ENCODE results near the gene MAP3K4.

The MAP3K4 gene

DNA sequence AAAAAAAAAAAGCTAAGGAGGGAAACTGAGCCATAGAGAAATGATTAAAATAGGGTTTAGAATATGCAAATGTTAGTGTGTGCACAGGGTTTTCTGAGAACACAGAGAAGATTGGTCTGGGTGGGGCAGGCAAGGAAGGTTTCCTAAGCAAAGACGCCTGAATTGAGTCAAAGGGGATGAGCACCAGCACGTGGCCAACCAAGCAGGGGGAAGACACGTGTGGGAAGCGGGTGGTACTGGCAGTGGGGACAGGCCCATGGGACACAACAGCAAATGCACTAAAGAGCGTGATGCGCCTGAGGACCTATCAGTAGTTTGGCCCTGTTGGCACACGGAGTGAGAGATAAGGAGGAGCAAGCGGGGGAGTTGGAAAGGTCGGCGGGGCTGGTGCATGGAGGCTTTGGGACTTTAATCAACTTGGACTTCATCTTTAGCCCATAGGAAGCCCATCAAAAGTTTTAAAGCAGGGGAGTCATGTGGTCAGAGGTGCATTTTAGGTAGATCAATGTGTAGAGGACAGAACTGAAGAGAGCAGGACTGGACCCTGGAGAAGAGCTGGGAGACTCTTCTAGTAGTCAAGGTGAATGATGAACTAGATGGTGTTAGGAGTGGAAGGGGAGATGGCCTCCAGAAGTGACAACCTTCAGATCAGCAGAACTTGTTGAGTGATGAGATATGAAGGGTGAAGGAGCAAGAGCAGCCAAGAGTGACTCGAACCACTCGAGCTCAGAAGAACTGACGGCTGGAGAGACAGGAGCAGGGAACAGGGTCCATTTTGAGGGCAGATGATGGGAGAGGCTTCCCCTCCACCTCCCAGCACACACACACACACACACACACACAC, 40.2 kb upstream of the MAP3K4 start:
- no peak for DNase-seq
- Histone ChIP-seq H3K4me3 (ENCODE audit: low read depth, low read length) (no peak overlapping the region), H3K27me3 (no peaks in the 10 kb centered on the region; the same call in 1 of the 2 replicates), H3K9me3 (no peaks in the 10 kb centered on the region), H3K4me1 (no peaks in the 10 kb centered on the region), H3K36me3 (no peaks in the 10 kb centered on the region)
- TF ChIP-seq, protein P1, sequence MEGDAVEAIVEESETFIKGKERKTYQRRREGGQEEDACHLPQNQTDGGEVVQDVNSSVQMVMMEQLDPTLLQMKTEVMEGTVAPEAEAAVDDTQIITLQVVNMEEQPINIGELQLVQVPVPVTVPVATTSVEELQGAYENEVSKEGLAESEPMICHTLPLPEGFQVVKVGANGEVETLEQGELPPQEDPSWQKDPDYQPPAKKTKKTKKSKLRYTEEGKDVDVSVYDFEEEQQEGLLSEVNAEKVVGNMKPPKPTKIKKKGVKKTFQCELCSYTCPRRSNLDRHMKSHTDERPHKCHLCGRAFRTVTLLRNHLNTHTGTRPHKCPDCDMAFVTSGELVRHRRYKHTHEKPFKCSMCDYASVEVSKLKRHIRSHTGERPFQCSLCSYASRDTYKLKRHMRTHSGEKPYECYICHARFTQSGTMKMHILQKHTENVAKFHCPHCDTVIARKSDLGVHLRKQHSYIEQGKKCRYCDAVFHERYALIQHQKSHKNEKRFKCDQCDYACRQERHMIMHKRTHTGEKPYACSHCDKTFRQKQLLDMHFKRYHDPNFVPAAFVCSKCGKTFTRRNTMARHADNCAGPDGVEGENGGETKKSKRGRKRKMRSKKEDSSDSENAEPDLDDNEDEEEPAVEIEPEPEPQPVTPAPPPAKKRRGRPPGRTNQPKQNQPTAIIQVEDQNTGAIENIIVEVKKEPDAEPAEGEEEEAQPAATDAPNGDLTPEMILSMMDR (IDR thresholded peaks at IDR 0.05; ENCODE audit: low read depth, low read length): no peak

DNA sequence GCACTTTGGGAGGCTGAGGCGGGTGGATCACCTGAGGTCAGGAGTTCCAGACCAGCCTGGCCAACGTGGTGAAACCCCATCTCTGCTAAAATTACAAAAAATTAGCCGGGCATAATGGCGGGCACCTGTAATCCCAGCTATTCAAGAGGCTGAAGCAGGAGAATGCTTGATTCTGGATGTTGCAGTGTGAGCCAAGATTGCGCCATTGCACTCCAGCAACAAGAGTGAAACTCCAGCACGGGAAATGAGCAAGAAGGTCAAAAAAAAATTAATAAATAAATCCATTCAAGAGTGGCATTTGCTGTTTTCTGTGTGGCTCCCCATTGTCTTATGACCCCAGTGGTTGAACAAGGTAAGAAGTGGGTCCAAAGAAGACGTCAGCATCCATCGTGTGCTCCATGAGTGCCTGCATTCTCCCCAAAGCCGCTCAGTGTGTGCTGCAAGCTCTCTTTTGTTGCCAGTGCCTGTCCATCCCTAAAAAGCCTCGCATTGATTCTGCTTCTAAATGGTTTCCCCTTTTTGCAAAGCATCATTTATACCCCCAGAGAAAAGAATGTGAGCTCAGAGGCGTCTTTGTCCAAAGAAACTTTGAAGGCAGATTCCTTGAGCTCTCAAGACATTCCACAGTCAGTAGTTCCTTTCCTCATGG, 38.8 kb upstream of the MAP3K4 start:
- no peaks in the 10 kb centered on the region for H3K9me3 ChIP-seq
- DNase-seq: no peak
- H3K36me3 ChIP-seq: no peaks in the 10 kb centered on the region
- no peak overlapping the region for H3K4me3 ChIP-seq (ENCODE audit: low read depth, low read length)
- no peaks in the 10 kb centered on the region; the same call in 1 of the 2 replicates for H3K27me3 ChIP-seq
- no peaks in the 10 kb centered on the region for H3K4me1 ChIP-seq
- TF ChIP-seq, protein P1 (IDR thresholded peaks at IDR 0.05; ENCODE audit: low read depth, low read length): no peak

DNA sequence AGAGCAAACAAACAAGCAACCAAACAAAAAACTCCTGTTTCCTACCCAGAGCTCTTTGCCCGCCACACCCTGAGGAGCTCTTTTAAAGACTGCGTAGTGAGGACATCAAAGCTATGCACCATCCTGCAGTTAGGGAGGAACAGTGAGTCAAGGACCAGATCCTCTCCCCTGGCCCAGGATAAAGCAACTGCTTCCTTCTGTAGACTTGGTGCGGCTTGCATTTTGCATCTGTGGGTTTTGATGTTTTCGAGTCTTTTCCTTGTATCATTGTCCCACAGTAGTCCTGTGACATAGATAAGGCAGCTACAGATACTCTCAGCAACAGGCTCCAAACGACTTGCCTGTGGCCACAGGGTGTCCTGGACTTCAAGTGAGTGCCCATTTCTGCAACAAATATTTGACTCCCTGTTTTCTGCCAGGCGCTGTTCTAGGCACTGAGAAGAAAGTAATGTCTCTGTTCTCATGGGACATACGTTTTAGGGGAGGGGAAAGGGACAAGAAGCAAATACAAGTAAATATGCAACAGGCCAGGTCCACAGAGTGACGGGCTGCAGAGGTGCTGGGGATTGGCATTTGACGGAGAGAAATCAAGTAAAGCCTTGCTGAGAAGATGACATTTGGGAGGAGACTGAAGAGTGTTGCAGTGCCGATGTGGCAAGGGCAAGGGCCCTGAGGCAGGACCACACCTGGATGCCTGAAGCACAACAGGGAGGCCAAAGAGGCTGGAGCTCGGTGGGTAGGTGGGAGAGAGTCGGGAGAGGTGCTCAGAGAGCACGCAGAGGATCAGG, 35.9 kb upstream of the MAP3K4 start:
- Histone ChIP-seq H3K36me3 (no peaks in the 10 kb centered on the region), H3K27me3 (no peaks in the 10 kb centered on the region; the same call in 1 of the 2 replicates), H3K4me1 (no peaks in the 10 kb centered on the region), H3K9me3 (no peaks in the 10 kb centered on the region), H3K4me3 (ENCODE audit: low read depth, low read length) (no peak overlapping the region)
- TF ChIP-seq, protein P1 (IDR thresholded peaks at IDR 0.05; ENCODE audit: low read depth, low read length): no peak
- DNase-seq: no peak

DNA sequence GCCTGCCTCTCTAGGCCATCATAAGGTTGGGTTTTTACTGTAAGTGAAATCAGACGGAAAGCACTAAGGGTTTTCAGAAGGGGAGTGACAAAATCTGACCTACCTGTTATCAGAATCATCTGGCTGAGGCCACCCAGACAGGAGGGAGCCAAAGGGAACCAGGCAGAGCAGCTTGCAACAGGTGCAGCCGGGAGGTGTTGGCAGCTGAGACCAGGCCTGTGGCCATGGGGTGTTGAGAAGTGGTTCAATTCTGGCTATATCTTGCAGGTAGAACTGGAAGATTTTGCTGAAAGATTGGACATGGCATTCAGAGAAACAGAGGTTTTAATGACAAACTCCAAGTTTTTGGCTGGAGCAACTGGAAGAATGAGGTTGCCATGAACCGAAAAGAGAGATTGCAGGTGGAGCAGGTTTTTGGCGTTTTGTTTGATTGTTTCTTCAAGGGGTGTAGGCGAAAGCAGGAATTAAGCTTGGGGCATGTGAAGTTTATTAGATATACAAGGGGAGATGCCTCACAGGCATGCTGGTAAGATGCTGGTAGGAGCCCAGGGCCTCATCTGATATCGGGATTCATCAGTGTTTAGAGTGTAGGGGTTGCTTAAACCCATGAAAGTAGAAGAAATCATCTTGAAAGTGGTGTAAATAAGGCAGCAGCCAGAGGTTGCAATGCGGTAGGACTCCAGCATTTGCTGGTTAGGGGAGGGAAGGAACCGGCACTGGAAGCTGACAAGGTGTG, 35.1 kb upstream of the MAP3K4 start:
- DNase-seq: no peak
- Histone ChIP-seq H3K36me3 (no peaks in the 10 kb centered on the region), H3K4me1 (no peaks in the 10 kb centered on the region), H3K27me3 (no peaks in the 10 kb centered on the region; the same call in 1 of the 2 replicates), H3K9me3 (no peaks in the 10 kb centered on the region), H3K4me3 (ENCODE audit: low read depth, low read length) (no peak overlapping the region)
- TF ChIP-seq, protein P1 (IDR thresholded peaks at IDR 0.05; ENCODE audit: low read depth, low read length): no peak

DNA sequence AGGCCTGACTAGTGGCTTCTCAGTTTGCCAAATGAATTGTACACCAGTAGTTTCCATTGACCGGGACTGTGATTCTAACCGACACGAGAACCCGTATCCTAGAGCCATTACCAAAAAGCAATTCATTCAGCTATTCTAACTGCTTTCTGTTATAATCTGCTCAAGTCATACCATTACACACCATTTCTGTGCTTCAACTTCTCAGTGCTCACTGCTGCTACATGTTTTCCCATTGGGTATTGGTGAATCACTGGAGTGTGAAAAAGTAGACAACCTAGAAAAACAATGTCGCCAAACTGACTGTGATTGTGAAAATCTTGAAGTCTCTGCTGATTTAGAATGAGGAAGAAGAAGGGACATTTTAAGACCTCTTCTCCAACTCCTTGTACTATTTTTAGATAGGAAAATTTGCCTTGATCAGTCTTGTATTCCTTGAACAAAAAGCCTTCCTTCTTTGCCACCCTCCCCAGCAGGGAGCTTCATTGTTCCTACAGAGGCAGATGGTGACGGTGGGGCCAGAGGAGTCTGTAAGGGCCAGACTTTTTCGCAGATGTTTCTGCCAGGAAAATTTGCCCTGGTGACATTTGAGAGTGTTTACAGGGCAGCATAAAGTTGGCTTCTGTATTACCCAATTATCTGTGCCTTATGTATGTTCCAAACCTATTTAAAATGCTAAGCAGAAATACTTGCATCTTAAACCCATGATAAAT, 31.7 kb upstream of the MAP3K4 start:
- Histone ChIP-seq H3K4me3 (ENCODE audit: low read depth, low read length) (no peak overlapping the region), H3K4me1 (no peaks in the 10 kb centered on the region), H3K27me3 (no peaks in the 10 kb centered on the region; the same call in 1 of the 2 replicates), H3K36me3 (no peaks in the 10 kb centered on the region), H3K9me3 (no peaks in the 10 kb centered on the region)
- no peak for DNase-seq
- TF ChIP-seq, protein P1 (IDR thresholded peaks at IDR 0.05; ENCODE audit: low read depth, low read length): no peak
